PFSK-1 (cell line): Measurements from ENCODE around the gene PTPRJ.

Experiments used
- FOXP2 ChIP-seq: optimal IDR thresholded peaks from 2 replicates; pipeline ENCODE3; 2011; ENCODE audit warnings: borderline replicate concordance, control low read depth, inconsistent platforms; ENCODE audit not compliant: insufficient read depth; ENCODE audit errors: extremely low read length, extremely low read depth
- POLR2AphosphoS5 ChIP-seq: IDR thresholded peaks from 2 replicates; pipeline ENCODE4 v1.6.1; 2012; ENCODE audit warnings: low read depth, mild to moderate bottlenecking, control low read depth, low read length, moderate library complexity
- REST ChIP-seq, 2 experiments: IDR thresholded peaks; 2 replicates each; pipeline versions ENCODE4 v1.6.1 to v1.8.0; 2011 to 2012; ENCODE audit warnings: low read depth in 2 of 2, low read length in 2 of 2, control low read depth in 1 of 2, inconsistent platforms in 1 of 2, mild to moderate bottlenecking in 1 of 2, moderate library complexity in 1 of 2; ENCODE audit not compliant: insufficient read depth in 1 of 2
- SIN3A ChIP-seq: IDR thresholded peaks from 2 replicates; pipeline ENCODE4 v1.6.1; 2012; ENCODE audit warnings: mild to moderate bottlenecking, low read length, moderate library complexity, borderline replicate concordance; ENCODE audit not compliant: insufficient read depth
- TAF1 ChIP-seq: IDR thresholded peaks from 2 replicates; pipeline ENCODE4 v1.6.1; 2012; ENCODE audit warnings: low read length, control low read depth, borderline replicate concordance; ENCODE audit not compliant: insufficient read depth

The PTPRJ gene

GRCh38 chr11:48043111-48043990, 63.0 kb downstream of the PTPRJ start:
- TF ChIP-seq SIN3A, result no peak
- no peak for TF ChIP-seq FOXP2

GRCh38 chr11:48043991-48044512, 63.7 kb downstream of the PTPRJ start:
- TF ChIP-seq POLR2AphosphoS5 (no peak), REST (IDR thresholded peaks at IDR 0.05; ENCODE audit: insufficient read depth in 1 of 2, low read depth in 2 of 2, low read length in 2 of 2) (no peak), FOXP2 (no peak), TAF1 (no peak), SIN3A (no peak)

- TF ChIP-seq POLR2AphosphoS5 (no peak), FOXP2 (no peak), SIN3A (no peak), REST (IDR thresholded peaks at IDR 0.05; ENCODE audit: insufficient read depth in 1 of 2, low read depth in 2 of 2, low read length in 2 of 2) (no peak), TAF1 (no peak)
Observed at GRCh38 chr11:48044577-48044976, 64.2 kb downstream of the PTPRJ start.

GRCh38 chr11:48045536-48045935, 65.2 kb downstream of the PTPRJ start:
- TF ChIP-seq SIN3A, result no peak
- TF ChIP-seq FOXP2, result no peak
- no peak for TF ChIP-seq TAF1

- TF ChIP-seq FOXP2 (no peak), SIN3A (no peak), REST (IDR thresholded peaks at IDR 0.05; ENCODE audit: insufficient read depth in 1 of 2, low read depth in 2 of 2, low read length in 2 of 2) (no peak), POLR2AphosphoS5 (no peak), TAF1 (no peak)
Observed at GRCh38 chr11:48047616-48048015, 67.3 kb downstream of the PTPRJ start.

GRCh38 chr11:48049036-48049435, 68.7 kb downstream of the PTPRJ start:
- TF ChIP-seq TAF1 (no peak), POLR2AphosphoS5 (no peak), FOXP2 (no peak), REST (IDR thresholded peaks at IDR 0.05; ENCODE audit: insufficient read depth in 1 of 2, low read depth in 2 of 2, low read length in 2 of 2) (no peak), SIN3A (no peak)
